GM21529 (cell line): ENCODE results near the gene CCNI.

Experiments used
- ATAC-seq: cut with Tn5 transposase; IDR thresholded peaks from one replicate; pipeline ENCODE4 v1.9.1; 2021; ENCODE audit not compliant: unreplicated experiment

The CCNI gene

DNA sequence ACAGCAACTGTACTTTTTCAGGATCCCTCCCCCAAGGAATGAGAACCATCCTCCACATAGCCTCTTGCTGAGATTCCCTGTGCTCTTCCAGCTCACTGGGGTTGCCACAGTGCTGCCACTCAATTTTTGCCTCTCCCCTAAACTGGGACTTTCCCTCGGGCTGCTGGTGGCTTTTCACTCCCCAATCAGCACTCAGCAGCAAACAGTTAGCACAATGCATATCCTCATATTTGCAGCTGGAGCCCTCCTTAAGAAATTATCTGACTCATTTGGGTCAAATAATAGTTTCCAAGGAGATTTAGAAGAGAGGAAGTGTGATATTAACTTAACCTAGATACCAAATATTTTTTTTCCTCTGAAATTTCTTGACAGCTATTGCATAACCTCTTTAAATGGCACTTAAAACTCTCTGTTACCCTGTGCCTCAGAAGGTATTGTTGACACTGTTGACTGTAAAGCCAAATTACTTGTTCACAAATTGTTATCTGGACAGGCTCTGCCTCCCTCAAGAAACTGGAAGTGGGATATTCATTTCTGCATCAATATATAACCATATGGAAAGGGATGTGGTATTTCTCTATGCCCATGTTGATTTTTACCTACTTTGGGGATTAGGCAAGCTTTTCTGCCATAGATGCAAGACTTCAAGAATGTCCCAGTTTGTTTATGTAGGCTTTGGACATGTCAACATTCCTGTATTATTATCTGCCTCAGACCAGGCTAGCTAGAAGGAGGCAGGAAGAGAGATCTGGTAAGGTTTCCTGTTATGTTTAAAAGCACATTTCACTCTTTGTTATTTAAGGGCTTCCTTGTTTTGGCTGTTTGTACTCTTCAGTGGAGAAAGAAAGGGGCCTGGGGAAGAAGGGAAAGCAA, 68.2 kb downstream of the CCNI start:
- ATAC-seq: peak; percentile 87

DNA sequence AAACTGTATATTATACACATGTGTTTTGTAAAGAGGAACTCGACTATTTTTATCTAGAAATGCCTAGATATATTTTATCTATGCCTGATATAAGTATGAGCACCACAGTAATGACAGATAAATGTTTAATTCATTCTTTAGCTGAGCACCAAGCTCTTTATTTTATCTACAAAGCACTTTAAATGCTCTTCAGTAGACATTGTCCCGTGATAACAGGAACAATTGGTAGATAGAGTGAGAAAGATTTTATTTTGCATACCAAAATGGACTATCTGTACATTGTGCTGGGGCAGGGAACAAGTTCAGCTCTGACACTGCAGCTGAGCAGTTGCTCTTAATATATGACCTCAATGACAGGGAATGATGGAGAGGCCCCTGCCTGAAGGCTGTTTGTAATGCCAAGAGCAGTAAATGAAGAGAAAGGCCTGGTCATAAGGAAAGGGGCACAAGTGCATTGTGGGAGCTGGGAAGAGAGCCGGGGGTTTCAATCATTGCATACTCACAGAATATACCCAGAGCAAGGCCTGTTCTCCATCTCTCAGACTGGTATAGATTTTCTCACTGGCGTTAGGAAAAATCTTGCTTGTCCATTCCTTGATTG, 68.9 kb downstream of the CCNI start:
- ATAC-seq: peak; percentile 18

DNA sequence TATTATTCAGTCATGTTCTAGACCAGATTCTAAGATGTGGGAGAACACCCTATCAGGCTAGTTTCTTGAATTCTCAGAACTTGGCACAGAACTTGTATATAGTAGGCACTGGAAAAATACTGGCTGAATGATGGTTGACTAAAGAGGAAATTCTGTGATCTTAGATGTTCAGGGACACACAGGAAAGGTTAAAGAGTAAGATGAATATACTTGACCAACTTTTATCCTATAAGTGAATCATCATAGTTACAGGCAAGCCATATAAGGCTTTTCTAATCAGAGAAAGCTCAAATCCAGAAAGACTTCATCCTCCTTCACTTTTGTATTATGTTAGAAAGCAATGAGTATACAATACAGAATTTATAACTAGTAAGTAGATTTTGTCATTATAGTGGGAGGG, 72.4 kb downstream of the CCNI start:
- no peak for ATAC-seq

DNA sequence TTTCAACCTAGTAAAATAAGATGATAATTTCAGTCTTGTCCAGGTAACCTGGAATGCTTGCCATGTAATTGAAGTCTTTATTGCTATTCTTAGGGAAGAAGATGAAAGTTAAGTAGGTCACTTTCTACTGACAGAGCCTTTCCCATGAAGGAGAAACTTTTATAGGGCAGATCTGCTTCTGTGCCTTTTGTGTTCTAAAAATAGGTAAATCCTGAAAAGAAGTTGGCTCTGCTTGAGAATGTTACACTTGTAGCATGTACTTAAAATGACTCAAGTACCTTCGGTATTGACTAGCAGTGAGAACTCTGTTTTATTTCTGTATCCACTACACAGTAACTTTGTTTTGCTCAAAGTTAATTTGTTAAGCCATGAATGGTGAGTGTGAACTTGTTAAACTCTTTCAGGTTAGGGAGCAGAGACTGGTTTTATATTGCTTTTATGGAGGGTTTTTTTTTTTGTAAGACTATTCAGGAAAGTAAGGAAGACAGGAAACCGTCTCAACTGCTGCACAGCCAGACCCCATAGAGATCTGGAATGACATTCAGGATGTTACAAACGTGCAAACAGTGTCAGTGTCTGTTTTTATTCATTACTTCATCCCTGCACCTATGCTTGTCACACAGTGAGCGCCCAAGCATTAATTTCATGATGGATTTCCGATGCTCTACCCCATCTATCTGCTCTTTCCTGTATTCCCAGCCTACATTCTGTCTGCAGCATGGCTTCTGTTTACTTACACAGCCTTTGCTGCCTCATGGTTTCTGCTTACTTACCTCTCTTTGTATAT, 73.3 kb downstream of the CCNI start:
- ATAC-seq: no peak

DNA sequence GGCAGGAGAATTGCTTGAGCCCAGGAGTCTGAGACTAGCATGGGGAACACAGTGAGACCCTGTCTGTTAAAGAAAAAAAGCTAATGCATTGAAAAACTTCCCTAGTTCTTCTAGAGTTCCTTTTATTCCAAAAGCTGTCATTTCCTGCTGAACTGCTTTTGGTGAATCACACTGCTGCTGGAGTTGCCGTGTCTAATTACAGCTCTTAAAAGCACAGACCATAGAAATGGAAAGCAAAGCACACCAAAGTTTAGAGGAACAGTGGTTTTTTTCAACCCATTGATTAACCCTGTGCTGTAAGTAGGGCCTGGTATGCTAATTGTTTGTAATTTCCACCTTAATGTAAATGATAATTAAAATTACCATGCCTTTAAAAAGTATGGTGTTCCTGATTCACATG, 73.9 kb downstream of the CCNI start:
- ATAC-seq: no peak

DNA sequence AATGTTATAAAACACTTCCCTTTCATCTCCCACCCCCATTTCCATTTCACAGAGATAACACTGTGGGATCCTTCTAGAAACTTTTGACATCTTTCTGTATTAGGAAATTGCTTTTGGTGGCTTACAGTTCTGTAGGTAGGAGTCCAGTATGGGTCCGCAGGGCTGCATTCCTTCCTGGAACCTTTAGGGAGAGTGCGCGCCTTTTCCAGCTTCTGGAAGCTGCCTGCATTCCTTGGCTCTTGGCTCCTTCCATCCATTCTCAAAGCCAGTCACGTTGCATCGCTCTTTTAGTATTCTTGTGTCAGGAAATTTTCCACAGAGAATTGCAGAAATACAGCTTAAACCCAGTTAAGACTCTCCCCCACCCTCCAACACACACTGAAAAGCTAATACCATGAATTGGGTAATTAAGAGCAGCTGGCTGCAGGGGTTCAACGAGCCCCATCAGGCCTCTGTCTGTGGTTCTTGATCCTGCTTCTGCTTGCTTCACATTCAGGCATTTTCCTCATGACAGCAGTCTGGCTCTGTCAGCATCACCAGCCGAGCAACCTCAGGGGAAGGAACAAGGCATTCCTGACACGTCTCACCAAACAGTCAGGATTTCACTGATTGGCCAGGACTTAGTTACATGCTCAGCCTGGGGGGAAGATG, 77.4 kb downstream of the CCNI start:
- no peak for ATAC-seq

DNA sequence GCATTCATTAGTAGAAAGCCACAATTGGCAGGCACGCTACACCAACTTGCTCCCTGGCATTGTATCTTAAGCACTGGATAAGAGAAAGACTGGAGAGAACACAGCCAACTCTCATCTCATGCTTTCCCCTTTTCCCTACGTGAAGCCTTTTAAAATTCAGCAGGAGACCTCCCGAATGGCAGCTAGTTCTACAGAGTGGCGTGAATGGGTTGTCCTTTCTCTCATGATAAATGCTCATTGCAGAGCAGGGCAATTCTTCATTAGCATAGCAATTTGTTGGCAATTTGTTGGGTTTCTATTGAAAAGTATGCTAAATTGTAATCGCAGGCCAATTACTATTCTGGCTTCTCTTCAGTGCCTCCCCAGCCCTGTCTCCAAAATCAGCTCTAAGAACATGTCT, 78.3 kb downstream of the CCNI start:
- ATAC-seq: no peak
